ENCODE results near the gene BABAM1. TPM values are rescaled to one million over a fixed set of nuclear protein-coding genes. Genes with fewer than 3 reads are reported as not detected.
A peak's percentile ranks its signal among the peaks of the same experiment; 100 is the strongest.

The BABAM1 gene
- total and polyA plus RNA-seq, 9 of the 15 experiments (the other 6 are each of a cell fraction or from before 2014, with no cell fraction given) = 14.7 to 160 (median 113) TPM

DNA sequence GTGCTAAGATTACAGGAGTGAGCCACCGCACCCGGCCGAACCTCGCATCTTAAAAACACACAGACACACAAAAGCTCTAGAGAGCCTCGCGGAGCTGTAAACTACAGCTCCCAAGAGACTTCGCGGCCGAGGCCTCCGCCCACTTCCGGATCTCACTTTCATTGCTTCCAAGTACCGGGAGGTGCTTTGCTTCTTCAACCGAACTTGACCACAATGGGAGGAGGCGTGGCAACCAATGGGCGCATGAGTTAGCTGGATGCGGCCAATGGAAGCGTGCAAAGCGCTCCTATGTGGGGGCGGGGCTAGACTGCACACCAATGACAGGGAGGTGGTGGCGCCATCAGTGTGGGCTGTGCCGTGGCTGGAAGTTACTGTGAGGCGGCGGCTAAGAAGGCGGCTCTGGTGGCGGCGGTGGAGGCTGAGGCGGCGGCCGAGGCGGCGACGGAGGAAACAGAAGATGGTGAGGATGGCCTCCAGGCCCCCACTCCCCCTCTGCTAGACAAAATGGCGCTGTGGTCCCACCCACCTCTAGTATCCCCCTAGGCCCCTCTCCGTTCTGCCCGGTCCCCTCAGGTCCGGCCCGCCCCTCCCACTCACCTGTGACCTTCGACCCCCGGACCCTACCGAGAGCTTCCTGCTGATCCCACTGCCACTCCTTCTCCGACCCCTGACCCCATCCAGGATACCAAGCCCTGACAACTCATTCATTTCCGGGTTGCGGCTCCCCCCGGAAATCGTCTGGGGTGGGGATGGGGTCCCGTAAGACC, 42.1 kb downstream of the BABAM1 start, which contains the start of gene DDA1 (continued):
- TF ChIP-seq JUNB (CRISPR knock-in tag; conservative IDR thresholded peaks at IDR 0.05) (no peak), HMG20B (CRISPR knock-in tag; IDR thresholded peaks at IDR 0.05) (no peak), ZNF655 (CRISPR knock-in tag; IDR thresholded peaks at IDR 0.05) (no peak), ZBTB7A (IDR thresholded peaks at IDR 0.05; ENCODE audit: borderline replicate concordance, control insufficient read depth, low read depth, low read length) (no peak; the same call in none of the 2 replicates), ZNF512 (tag; IDR thresholded peaks at IDR 0.05) (no peak), LCOR (CRISPR knock-in tag; IDR thresholded peaks at IDR 0.05) (peak; percentile 91), ZNF77 (CRISPR knock-in tag; IDR thresholded peaks at IDR 0.05) (no peak), EZH2 (IDR thresholded peaks at IDR 0.05; ENCODE audit: borderline replicate concordance, low read depth, low read length) (no peak), SIN3A (IDR thresholded peaks at IDR 0.05; ENCODE audit: borderline replicate concordance in 2 of 2, control insufficient read depth in 1 of 2, low read depth in 2 of 2, low read length in 2 of 2) (peak in 1 of 2 experiments; percentile 40; a peak in 3 of 4 replicates)
- TF ChIP-seq, protein P1, sequence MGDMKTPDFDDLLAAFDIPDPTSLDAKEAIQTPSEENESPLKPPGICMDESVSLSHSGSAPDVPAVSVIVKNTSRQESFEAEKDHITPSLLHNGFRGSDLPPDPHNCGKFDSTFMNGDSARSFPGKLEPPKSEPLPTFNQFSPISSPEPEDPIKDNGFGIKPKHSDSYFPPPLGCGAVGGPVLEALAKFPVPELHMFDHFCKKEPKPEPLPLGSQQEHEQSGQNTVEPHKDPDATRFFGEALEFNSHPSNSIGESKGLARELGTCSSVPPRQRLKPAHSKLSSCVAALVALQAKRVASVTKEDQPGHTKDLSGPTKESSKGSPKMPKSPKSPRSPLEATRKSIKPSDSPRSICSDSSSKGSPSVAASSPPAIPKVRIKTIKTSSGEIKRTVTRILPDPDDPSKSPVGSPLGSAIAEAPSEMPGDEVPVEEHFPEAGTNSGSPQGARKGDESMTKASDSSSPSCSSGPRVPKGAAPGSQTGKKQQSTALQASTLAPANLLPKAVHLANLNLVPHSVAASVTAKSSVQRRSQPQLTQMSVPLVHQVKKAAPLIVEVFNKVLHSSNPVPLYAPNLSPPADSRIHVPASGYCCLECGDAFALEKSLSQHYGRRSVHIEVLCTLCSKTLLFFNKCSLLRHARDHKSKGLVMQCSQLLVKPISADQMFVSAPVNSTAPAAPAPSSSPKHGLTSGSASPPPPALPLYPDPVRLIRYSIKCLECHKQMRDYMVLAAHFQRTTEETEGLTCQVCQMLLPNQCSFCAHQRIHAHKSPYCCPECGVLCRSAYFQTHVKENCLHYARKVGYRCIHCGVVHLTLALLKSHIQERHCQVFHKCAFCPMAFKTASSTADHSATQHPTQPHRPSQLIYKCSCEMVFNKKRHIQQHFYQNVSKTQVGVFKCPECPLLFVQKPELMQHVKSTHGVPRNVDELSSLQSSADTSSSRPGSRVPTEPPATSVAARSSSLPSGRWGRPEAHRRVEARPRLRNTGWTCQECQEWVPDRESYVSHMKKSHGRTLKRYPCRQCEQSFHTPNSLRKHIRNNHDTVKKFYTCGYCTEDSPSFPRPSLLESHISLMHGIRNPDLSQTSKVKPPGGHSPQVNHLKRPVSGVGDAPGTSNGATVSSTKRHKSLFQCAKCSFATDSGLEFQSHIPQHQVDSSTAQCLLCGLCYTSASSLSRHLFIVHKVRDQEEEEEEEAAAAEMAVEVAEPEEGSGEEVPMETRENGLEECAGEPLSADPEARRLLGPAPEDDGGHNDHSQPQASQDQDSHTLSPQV (IDR thresholded peaks at IDR 0.05) = no peak
- TF ChIP-seq, protein P2, sequence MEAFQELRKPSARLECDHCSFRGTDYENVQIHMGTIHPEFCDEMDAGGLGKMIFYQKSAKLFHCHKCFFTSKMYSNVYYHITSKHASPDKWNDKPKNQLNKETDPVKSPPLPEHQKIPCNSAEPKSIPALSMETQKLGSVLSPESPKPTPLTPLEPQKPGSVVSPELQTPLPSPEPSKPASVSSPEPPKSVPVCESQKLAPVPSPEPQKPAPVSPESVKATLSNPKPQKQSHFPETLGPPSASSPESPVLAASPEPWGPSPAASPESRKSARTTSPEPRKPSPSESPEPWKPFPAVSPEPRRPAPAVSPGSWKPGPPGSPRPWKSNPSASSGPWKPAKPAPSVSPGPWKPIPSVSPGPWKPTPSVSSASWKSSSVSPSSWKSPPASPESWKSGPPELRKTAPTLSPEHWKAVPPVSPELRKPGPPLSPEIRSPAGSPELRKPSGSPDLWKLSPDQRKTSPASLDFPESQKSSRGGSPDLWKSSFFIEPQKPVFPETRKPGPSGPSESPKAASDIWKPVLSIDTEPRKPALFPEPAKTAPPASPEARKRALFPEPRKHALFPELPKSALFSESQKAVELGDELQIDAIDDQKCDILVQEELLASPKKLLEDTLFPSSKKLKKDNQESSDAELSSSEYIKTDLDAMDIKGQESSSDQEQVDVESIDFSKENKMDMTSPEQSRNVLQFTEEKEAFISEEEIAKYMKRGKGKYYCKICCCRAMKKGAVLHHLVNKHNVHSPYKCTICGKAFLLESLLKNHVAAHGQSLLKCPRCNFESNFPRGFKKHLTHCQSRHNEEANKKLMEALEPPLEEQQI (IDR thresholded peaks at IDR 0.05) = no peak
- TF ChIP-seq, protein P3, sequence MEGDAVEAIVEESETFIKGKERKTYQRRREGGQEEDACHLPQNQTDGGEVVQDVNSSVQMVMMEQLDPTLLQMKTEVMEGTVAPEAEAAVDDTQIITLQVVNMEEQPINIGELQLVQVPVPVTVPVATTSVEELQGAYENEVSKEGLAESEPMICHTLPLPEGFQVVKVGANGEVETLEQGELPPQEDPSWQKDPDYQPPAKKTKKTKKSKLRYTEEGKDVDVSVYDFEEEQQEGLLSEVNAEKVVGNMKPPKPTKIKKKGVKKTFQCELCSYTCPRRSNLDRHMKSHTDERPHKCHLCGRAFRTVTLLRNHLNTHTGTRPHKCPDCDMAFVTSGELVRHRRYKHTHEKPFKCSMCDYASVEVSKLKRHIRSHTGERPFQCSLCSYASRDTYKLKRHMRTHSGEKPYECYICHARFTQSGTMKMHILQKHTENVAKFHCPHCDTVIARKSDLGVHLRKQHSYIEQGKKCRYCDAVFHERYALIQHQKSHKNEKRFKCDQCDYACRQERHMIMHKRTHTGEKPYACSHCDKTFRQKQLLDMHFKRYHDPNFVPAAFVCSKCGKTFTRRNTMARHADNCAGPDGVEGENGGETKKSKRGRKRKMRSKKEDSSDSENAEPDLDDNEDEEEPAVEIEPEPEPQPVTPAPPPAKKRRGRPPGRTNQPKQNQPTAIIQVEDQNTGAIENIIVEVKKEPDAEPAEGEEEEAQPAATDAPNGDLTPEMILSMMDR (IDR thresholded peaks at IDR 0.05 in 2 of 3, conservative IDR thresholded peaks at IDR 0.05 in 1 of 3; ENCODE audit: insufficient read depth in 2 of 3, low read depth in 1 of 3, low read length in 3 of 3) = no peak; a peak in 1 of 6 replicates

Data from K562 (cell line).